Psoas muscle (tissue), 8 donors: ENCODE data around the gene ORC3. TPM values are rescaled to one million over a fixed set of nuclear protein-coding genes. Genes with fewer than 3 reads are reported as not detected.

Experiments used
- ATAC-seq, 4 donors: fragments of 200-7000 bp; cut with Tn5 transposase; one replicate each; pipeline ENCODE4 v1.9.1; 2020; ENCODE audit warnings: moderate library complexity in 3 of 4, mild to moderate bottlenecking in 2 of 4
- DNase-seq, 2 donors: peaks; one replicate each; pipeline ENCODE4 v3.0.0-alpha.2; 2020
- H3K27ac ChIP-seq: fragments of 200-600 bp; one replicate; pipeline ENCODE4 v1.8.0; 2022
- H3K27me3 ChIP-seq, 3 donors: fragments of 200-600 bp in 1 of 3; one replicate each; pipeline versions ENCODE4 v1.6.1 to v1.8.0; 2013 to 2022; ENCODE audit warnings: low read length in 2 of 3, mild to moderate bottlenecking in 2 of 3, moderate library complexity in 1 of 3; ENCODE audit not compliant: insufficient read depth in 3 of 3
- H3K36me3 ChIP-seq, 2 donors: fragments of 200-600 bp in 1 of 2; one replicate each; pipeline versions ENCODE4 v1.6.1 to v1.8.0; 2013 to 2022; ENCODE audit warnings: low read depth in 1 of 2, mild to moderate bottlenecking in 1 of 2, moderate library complexity in 1 of 2; ENCODE audit not compliant: insufficient read depth in 1 of 2
- H3K4me1 ChIP-seq: fragments of 200-600 bp; one replicate; pipeline ENCODE4 v1.8.0; 2022
- H3K4me3 ChIP-seq: fragments of 200-600 bp; one replicate; pipeline ENCODE4 v1.8.0; 2022; ENCODE audit warnings: mild to moderate bottlenecking
- H3K9me3 ChIP-seq: fragments of 200-600 bp; one replicate; pipeline ENCODE4 v1.8.0; 2022
- WGBS, 3 donors: extraction: QIAGEN DNeasy Blood & Tissue Kit; methylation state at CpG; one replicate each; pipeline versions ENCODE4 v1.1.6 to v1.1.7; 2013; 5-methylcytosine and 5-hydroxymethylcytosine counted together
- intact Hi-C, 2 donors: fragments of 100-400 bp; cut with DNase I; formaldehyde crosslinking; loops; one replicate each; pipeline versions ENCODE4 v1.11.0 to v1.14.2; 2022
- polyA plus RNA-seq, 3 donors: library from polyadenylated mRNA; stranded (reverse); fragments of 200-250 nt; gene quantifications; one replicate each; pipeline ENCODE4 v1.2.3, GENCODE V29; 2013
- total RNA-seq, 4 donors: library from RNA; stranded (reverse); fragmentation: NEBNext Ultra II Directional in 2 of 4; extraction: Animal tissue kit (Norgen Biotek cat#: 25700) in 2 of 4; gene quantifications; one replicate each; pipeline versions ENCODE4 v1.2.1 to v1.2.4, GENCODE V29; 2021 to 2023
- TF ChIP-seq, protein P1 (sequence below): fragments of 200-600 bp; IDR thresholded peaks from one replicate; pipeline ENCODE4 v1.8.0; 2022; ENCODE audit warnings: antibody characterized with exemption
- donor health status: healthy with polysubstance abuse.
- donor health status: DM: no; HTN: no; CAD: no; lungs with moderate emphysema.
- donor health status: Bipolar disorder and iron deficiency.
- donor health status: healthy.
- donor health status: DM: yes; HTN: yes; CAD: no.
- donor health status: DM: no; HTN: no; CAD: no.
- donor health status: DM: no; HTN: no; CAD: no.
- donor health status: DM: yes; HTN: yes; CAD: no.

ORC3 gene
- total and polyA plus RNA-seq, 7 donors: 14.5 to 44.0 (median 19.6) TPM

DNA sequence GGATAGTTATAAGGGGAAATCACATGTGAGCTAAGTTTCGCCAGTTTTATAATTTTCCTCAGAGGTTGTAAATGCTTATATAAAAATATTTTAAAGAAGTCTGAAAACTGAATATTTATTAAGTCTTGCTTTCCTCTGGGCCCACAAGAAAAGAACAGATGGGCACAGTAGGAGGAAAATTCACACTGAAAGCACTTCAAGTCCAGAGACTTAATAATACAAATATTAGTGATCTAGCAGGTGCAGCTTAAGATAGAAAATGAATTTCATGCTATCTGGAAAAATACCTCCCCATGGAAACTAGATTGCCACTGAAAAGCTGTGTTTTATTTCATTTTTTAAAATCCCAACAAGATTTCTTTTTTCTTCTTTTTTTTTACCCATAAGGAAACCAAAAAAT lies 47.2 kb downstream of the ORC3 start:
- Histone ChIP-seq H3K27me3 (no peaks in the 10 kb centered on the region), H3K4me1 (no peaks in the 10 kb centered on the region), H3K4me3 (no peak overlapping the region), H3K9me3 (no peaks in the 10 kb centered on the region), H3K27ac (no peak overlapping the region), H3K36me3 (peaks cover 3 to 73% of the 10 kb centered on the region in 2 donors)
- TF ChIP-seq, protein P1, sequence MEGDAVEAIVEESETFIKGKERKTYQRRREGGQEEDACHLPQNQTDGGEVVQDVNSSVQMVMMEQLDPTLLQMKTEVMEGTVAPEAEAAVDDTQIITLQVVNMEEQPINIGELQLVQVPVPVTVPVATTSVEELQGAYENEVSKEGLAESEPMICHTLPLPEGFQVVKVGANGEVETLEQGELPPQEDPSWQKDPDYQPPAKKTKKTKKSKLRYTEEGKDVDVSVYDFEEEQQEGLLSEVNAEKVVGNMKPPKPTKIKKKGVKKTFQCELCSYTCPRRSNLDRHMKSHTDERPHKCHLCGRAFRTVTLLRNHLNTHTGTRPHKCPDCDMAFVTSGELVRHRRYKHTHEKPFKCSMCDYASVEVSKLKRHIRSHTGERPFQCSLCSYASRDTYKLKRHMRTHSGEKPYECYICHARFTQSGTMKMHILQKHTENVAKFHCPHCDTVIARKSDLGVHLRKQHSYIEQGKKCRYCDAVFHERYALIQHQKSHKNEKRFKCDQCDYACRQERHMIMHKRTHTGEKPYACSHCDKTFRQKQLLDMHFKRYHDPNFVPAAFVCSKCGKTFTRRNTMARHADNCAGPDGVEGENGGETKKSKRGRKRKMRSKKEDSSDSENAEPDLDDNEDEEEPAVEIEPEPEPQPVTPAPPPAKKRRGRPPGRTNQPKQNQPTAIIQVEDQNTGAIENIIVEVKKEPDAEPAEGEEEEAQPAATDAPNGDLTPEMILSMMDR: no peak
- intact Hi-C loops: no loop called here
- ATAC-seq (no peak), DNase-seq (no peak)
- 96 to 100% (median 98%) methylated on average over 1 of the region's 1 CpG for WGBS, 3 donors

DNA sequence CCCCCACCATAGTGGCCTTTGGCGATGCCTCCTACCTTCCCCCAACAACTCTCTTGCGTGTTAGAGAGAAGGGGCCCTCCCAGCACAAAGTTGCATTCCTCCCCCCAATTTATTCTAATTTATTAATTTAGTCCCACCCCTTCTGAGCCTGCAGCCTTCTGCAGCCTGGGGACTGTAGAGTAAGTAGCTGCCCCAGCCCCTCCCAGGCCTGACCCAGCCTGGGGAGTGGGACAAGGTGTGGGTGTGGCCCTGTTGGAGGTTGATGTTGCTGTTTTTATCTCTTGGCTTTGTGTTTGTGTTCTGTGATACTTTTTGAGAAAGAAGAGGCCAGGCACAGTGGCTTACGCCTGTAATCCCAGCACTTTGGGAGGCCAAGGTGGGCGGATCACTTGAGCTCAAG lies 49.4 kb downstream of the ORC3 start:
- Histone ChIP-seq H3K4me3 (no peak overlapping the region), H3K4me1 (no peaks in the 10 kb centered on the region), H3K9me3 (no peaks in the 10 kb centered on the region), H3K27me3 (no peaks in the 10 kb centered on the region), H3K27ac (no peak overlapping the region), H3K36me3 (peaks cover 0 to 58% of the 10 kb centered on the region in 2 donors)
- no peak for DNase-seq
- intact Hi-C loops: no loop called here
- WGBS, 3 donors: 96 to 99% (median 97%) methylated on average over 4 of the region's 4 CpGs
- ATAC-seq: no peak
- TF ChIP-seq, protein P1: no peak

DNA sequence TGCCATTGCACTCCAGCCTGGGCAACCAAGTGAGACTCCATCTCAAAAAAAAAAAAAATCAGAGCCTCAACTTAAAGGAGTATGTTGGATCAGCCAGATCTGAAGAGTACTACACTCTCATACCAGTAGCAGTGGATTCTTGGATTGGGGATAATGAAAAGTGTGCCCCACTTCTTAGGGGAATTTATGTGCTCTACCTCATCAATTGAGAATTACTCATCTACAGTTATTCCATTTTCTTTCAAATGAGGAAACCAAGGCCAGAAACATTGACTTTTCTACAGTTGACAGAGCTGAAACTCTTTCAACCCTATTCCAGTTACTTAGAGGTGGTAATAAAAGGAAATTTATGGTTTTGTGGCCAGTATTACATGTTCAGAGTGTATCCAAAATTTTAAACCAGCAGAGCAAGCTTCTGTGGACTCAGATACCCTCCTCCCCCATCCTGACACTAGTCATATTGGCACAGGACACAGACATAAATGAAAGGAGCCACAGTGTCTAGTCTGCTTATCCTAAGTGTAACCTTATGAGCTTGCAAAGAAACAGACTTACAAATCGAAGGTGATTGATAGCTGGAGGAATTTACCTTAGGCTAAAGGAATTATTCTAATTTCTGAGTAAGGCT lies 51.2 kb downstream of the ORC3 start:
- H3K36me3 ChIP-seq: peaks cover 0 to 42% of the 10 kb centered on the region in 2 donors
- no peak for ATAC-seq
- no peaks in the 10 kb centered on the region for H3K9me3 ChIP-seq
- H3K4me1 ChIP-seq: no peaks in the 10 kb centered on the region
- H3K4me3 ChIP-seq: no peak overlapping the region
- no peak for DNase-seq
- no peak overlapping the region for H3K27ac ChIP-seq
- WGBS, 3 donors: 32 to 61% (median 52%) methylated on average over 1 of the region's 1 CpG
- H3K27me3 ChIP-seq: no peaks in the 10 kb centered on the region
- TF ChIP-seq, protein P1: no peak
- intact Hi-C loops: no loop called here

DNA sequence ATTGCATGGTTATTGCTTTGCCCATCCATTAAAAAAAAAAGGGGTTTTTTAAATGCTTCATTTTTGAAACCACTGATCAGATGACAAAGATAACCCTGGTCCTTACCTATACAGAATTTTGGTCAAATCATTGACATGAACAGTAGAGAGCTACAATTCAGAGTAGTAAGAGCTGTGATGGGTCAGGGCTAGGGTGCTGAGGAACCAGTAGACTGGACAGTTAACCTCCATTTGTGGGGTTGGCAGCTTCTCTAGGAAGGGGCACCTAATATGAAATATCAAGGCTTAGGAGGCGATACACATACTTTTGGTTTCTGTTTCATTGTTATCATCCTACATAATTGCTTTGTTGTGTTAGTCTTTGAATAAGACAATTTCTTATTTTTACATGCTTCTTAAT lies 55.1 kb downstream of the ORC3 start:
- WGBS, 3 donors: 80 to 91% (median 89%) methylated on average over 1 of the region's 1 CpG
- intact Hi-C loops: no loop called here
- no peaks in the 10 kb centered on the region for H3K27me3 ChIP-seq
- no peaks in the 10 kb centered on the region for H3K4me1 ChIP-seq
- H3K4me3 ChIP-seq: peak overlapping the region; percentile 17
- no peaks in the 10 kb centered on the region for H3K9me3 ChIP-seq
- H3K36me3 ChIP-seq: peaks cover 0 to 4% of the 10 kb centered on the region in 2 donors
- no peak for DNase-seq
- no peak for ATAC-seq
- TF ChIP-seq, protein P1: no peak
- no peak overlapping the region for H3K27ac ChIP-seq
